K562 treated with DMSO at 1 percent for 24 hours (cell line): ENCODE data around the gene WASHC3. TPM values are rescaled to one million over a fixed set of nuclear protein-coding genes. Genes with fewer than 3 reads are reported as not detected.

Source experiments
- total RNA-seq: library from RNA; unstranded; fragments of 300-600 nt; gene quantifications from 2 replicates; pipeline ENCODE4 v1.2.3, GENCODE V29; 2022; ENCODE audit warnings: low read depth; ENCODE audit not compliant: insufficient read depth

Gene WASHC3, protein sequence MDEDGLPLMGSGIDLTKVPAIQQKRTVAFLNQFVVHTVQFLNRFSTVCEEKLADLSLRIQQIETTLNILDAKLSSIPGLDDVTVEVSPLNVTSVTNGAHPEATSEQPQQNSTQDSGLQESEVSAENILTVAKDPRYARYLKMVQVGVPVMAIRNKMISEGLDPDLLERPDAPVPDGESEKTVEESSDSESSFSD
- total RNA-seq, result 27.8 and 34.1 TPM in 2 replicates

GRCh38 chr12:102061560-102062418 is at the start of gene WASHC3:
TSS of gene WASHC3 (minus strand) at chr12:102061991. CDS start at chr12:102061962, 29 bp downstream.

Other genes with a start within 250 kb of the WASHC3 start
- 18.6 and 19.1 TPM in 2 replicates for gene GNPTAB, start 231.0 kb downstream of the WASHC3 start, total RNA-seq
- 12.3 and 13.0 TPM in 2 replicates for gene DRAM1, start 184.4 kb downstream of the WASHC3 start, total RNA-seq
- 56.7 and 57.2 TPM in 2 replicates for gene NUP37, start 58.1 kb upstream of the WASHC3 start, total RNA-seq
- 12.4 and 15.2 TPM in 2 replicates for gene PARPBP, start 58.2 kb upstream of the WASHC3 start, total RNA-seq
- not detected in 2 replicates for gene PMCH, start 135.8 kb upstream of the WASHC3 start, total RNA-seq